GM06990 (cell line): ENCODE measurements around the gene CAV2.

Experiments used
- DNase-seq: peaks from one replicate; pipeline ENCODE4 v3.0.0-alpha.2; 2011; ENCODE audit not compliant: insufficient read length; ENCODE audit errors: extremely low read depth
- H3K27me3 ChIP-seq: replicated peaks from 2 replicates; pipeline ENCODE4 v1.6.0; 2011; ENCODE audit warnings: low read length; ENCODE audit not compliant: control insufficient read depth, insufficient read depth
- H3K36me3 ChIP-seq: 2 replicates; pipeline ENCODE4 v1.5.1; 2011; ENCODE audit warnings: low read length; ENCODE audit not compliant: control insufficient read depth, insufficient read depth
- H3K4me3 ChIP-seq: replicated peaks from 2 replicates; pipeline ENCODE4 v1.5.1; 2011; ENCODE audit warnings: low read depth, mild to moderate bottlenecking, control low read depth, low read length
- TF ChIP-seq, protein P1 (sequence below): IDR thresholded peaks from 2 replicates; pipeline ENCODE4 v1.5.1; 2011; ENCODE audit warnings: low read length, control low read depth, mild to moderate bottlenecking, inconsistent platforms; ENCODE audit not compliant: insufficient read depth, poor library complexity, severe bottlenecking

CAV2 gene

DNA sequence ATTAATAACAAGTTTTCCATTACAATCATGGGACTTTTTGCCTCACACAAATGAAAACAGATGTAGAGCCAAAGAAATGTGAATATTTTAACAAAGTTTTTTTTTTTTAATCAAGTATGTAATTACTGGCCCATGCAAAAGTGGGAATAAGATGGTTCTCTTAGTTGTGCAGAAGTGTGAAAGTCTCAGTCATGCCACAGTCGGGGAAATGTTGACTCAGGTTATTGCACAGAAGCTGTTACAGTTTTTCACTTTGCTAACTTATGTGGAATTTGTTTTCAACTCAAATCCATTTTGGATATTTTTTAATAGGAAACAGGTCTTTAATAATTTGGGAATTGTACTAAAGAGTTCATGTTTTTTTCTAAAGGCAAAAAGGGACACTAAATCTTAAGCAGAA lies 44.0 kb upstream of the CAV2 start:
- DNase-seq = no peak
- Histone ChIP-seq H3K27me3 (no peaks in the 10 kb centered on the region), H3K36me3 (no peaks in the 10 kb centered on the region), H3K4me3 (no peak overlapping the region)
- TF ChIP-seq, protein P1, sequence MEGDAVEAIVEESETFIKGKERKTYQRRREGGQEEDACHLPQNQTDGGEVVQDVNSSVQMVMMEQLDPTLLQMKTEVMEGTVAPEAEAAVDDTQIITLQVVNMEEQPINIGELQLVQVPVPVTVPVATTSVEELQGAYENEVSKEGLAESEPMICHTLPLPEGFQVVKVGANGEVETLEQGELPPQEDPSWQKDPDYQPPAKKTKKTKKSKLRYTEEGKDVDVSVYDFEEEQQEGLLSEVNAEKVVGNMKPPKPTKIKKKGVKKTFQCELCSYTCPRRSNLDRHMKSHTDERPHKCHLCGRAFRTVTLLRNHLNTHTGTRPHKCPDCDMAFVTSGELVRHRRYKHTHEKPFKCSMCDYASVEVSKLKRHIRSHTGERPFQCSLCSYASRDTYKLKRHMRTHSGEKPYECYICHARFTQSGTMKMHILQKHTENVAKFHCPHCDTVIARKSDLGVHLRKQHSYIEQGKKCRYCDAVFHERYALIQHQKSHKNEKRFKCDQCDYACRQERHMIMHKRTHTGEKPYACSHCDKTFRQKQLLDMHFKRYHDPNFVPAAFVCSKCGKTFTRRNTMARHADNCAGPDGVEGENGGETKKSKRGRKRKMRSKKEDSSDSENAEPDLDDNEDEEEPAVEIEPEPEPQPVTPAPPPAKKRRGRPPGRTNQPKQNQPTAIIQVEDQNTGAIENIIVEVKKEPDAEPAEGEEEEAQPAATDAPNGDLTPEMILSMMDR = no peak

GRCh38 chr7:116461500-116461899 lies 38.0 kb upstream of the CAV2 start:
- TF ChIP-seq, protein P1 = no peak
- H3K36me3 ChIP-seq = no peaks in the 10 kb centered on the region
- no peaks in the 10 kb centered on the region for H3K27me3 ChIP-seq
- no peak overlapping the region for H3K4me3 ChIP-seq
- DNase-seq = no peak

DNA sequence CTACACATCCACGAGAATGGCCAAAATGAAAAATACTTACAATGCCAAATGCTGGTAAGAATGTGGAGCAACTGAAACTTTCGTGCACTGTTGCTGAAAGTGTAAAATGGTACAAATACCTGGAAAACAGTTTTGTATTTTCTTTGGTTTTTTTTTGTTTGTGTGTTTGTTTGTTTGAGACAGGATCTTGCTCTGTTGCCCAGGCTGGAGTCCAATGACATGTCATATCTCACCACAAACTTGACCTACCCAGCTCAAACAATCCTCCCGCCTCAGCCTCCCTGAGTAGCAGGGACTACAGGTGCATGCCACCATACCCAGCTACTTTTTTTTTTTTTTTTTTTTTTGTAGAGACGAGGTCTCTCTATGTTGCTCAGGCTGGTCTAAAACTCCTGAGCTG lies 35.6 kb upstream of the CAV2 start:
- DNase-seq = no peak
- TF ChIP-seq, protein P1 = no peak
- H3K4me3 ChIP-seq = no peak overlapping the region
- no peaks in the 10 kb centered on the region for H3K36me3 ChIP-seq
- H3K27me3 ChIP-seq = no peaks in the 10 kb centered on the region

GRCh38 chr7:116464375-116464774 lies 35.2 kb upstream of the CAV2 start:
- Histone ChIP-seq H3K36me3 (no peaks in the 10 kb centered on the region), H3K27me3 (no peaks in the 10 kb centered on the region), H3K4me3 (no peak overlapping the region)
- TF ChIP-seq, protein P1 = no peak
- no peak for DNase-seq

GRCh38 chr7:116465125-116465524 lies 34.4 kb upstream of the CAV2 start:
- DNase-seq = no peak
- no peak overlapping the region for H3K4me3 ChIP-seq
- no peaks in the 10 kb centered on the region for H3K36me3 ChIP-seq
- H3K27me3 ChIP-seq = no peaks in the 10 kb centered on the region
- TF ChIP-seq, protein P1 = no peak

DNA sequence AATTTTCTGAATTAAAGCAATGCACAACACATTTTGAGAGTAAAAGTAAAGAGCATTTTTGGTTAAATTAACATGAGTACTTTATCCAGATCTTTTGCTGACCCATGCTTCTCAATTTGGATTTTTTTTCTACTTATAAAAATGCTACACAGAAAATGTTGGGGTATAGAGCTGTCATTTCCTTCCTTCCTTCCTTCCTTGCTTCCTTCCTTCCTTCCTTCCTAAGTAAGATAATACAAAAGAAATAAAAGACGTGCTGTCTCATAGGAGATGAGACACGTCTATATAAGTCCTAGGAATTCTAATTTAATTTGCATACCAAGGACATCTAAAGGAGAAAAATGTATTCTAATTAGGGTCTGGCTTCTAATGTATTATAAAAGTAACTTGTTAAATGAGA lies 31.0 kb upstream of the CAV2 start:
- TF ChIP-seq, protein P1 = no peak
- no peaks in the 10 kb centered on the region for H3K27me3 ChIP-seq
- no peak for DNase-seq
- no peak overlapping the region for H3K4me3 ChIP-seq
- H3K36me3 ChIP-seq = no peaks in the 10 kb centered on the region
